Measurements from ENCODE around the gene NOS3. TPM values are rescaled to one million over a fixed set of nuclear protein-coding genes. Genes with fewer than 3 reads are reported as not detected.

NOS3 gene
- total RNA-seq, 4 donors from 2014 or later: 1.4 to 10.8 (median 4.2) TPM

GRCh38 chr7:151062399-151063211 is 71.8 kb downstream of the NOS3 start:
- ATAC-seq (no peak), DNase-seq (no peak)
- intact Hi-C loops (cut with DNase I; ENCODE audit: low total_unique reads) (no loop called here), in situ Hi-C loops (cut with MboI; ENCODE audit: low sequenced_read_pairs in 4 of 4) (no loop called here)
- peak overlapping the region; percentile 54 to 76 (median 71) for H3K27ac ChIP-seq
- H3K4me1 ChIP-seq: peaks cover 13 to 36% of the 10 kb centered on the region in 2 donors
- H3K36me3 ChIP-seq: peaks cover 0 to 31% of the 10 kb centered on the region in 2 donors
- H3K9me3 ChIP-seq: no peaks in the 10 kb centered on the region
- H3K4me3 ChIP-seq: peak overlapping the region in 2 of 4 donors; percentile 29 to 35
- no peaks in the 10 kb centered on the region for H3K27me3 ChIP-seq
- TF ChIP-seq CTCF (IDR thresholded peaks at IDR 0.05 in 4 of 5, conservative IDR thresholded peaks at IDR 0.05 in 1 of 5): no peak
- TF ChIP-seq POLR2A (IDR thresholded peaks at IDR 0.05): no peak

- Histone ChIP-seq H3K36me3 (peaks cover 0 to 36% of the 10 kb centered on the region in 2 donors), H3K9me3 (no peaks in the 10 kb centered on the region), H3K4me3 (peak overlapping the region in 2 of 4 donors; percentile 29 to 35), H3K27ac (peak overlapping the region; percentile 54 to 76 (median 71)), H3K4me1 (peaks cover 13 to 35% of the 10 kb centered on the region in 2 donors), H3K27me3 (no peaks in the 10 kb centered on the region)
- no peak for TF ChIP-seq CTCF (IDR thresholded peaks at IDR 0.05 in 4 of 5, conservative IDR thresholded peaks at IDR 0.05 in 1 of 5)
- no peak for TF ChIP-seq POLR2A (IDR thresholded peaks at IDR 0.05)
- ATAC-seq (peak; percentile 23 to 27), DNase-seq (peak in 1 of 2 donors; percentile 65)
- in situ Hi-C loops (cut with MboI; ENCODE audit: low sequenced_read_pairs in 4 of 4): no loop called here
- intact Hi-C loops (cut with DNase I; ENCODE audit: low total_unique reads): no loop called here
These were observed 72.4 kb downstream of the NOS3 start for GRCh38 chr7:151063212-151063561.

Other genes with a start within 250 kb of the NOS3 start
- 1 to 10 TPM; 5.8 to 9.6 (median 7.6) TPM for gene TMEM176B, start 190.7 kb upstream of the NOS3 start, total RNA-seq
- gene TMEM176A, start 190.2 kb upstream of the NOS3 start, total RNA-seq: 10 to 100 TPM in 1 of 4 donors, 1 to 10 TPM in 3; 5.2 to 12.9 (median 8.9) TPM
- 1 to 10 TPM in 1 of 4 donors, not detected in 3; 1.6 TPM for gene AOC1, start 138.5 kb upstream of the NOS3 start, total RNA-seq
- gene KCNH2, start 12.7 kb upstream of the NOS3 start, total RNA-seq: under 1 TPM in 3 of 4 donors, not detected in 1; 0.19 to 1.00 (median 0.46) TPM
- gene ATG9B, start 33.5 kb downstream of the NOS3 start, total RNA-seq: under 1 TPM in 1 of 4 donors, not detected in 3; 0.31 TPM
- gene ABCB8, start 37.4 kb downstream of the NOS3 start, total RNA-seq: 10 to 100 TPM; 10.4 to 25.7 (median 16.2) TPM
- gene ASIC3, start 57.5 kb downstream of the NOS3 start, total RNA-seq: 10 to 100 TPM in 1 of 4 donors, 1 to 10 TPM in 2, under 1 TPM in 1; 0.72 to 11.0 (median 2.5) TPM
- 10 to 100 TPM in 1 of 4 donors, 1 to 10 TPM in 3; 3.7 to 10.7 (median 5.9) TPM for gene CDK5, start 66.9 kb downstream of the NOS3 start, total RNA-seq
- 10 to 100 TPM; 27.5 to 39.6 (median 33.0) TPM for gene SLC4A2, start 68.6 kb downstream of the NOS3 start, total RNA-seq
- 100 to 1,000 TPM; 108 to 181 (median 141) TPM for gene FASTK, start 89.8 kb downstream of the NOS3 start, total RNA-seq
- 100 to 1,000 TPM in 2 of 4 donors, 10 to 100 TPM in 2; 55.5 to 137 (median 97.4) TPM for gene TMUB1, start 92.5 kb downstream of the NOS3 start, total RNA-seq
- 10 to 100 TPM; 31.1 to 65.3 (median 36.3) TPM for gene AGAP3, start 95.5 kb downstream of the NOS3 start, total RNA-seq
- under 1 TPM in 1 of 4 donors, not detected in 3; 0.58 TPM for gene GBX1, start 176.7 kb downstream of the NOS3 start, total RNA-seq
- gene ASB10, start 196.2 kb downstream of the NOS3 start, total RNA-seq: 10 to 100 TPM; 17.1 to 24.8 (median 21.6) TPM
- not detected for gene H2BK1, start 219.5 kb downstream of the NOS3 start, total RNA-seq
- gene ABCF2, start 236.2 kb downstream of the NOS3 start, total RNA-seq: 100 to 1,000 TPM in 1 of 4 donors, 10 to 100 TPM in 3; 73.3 to 119 (median 96.3) TPM
- gene CHPF2, start 241.5 kb downstream of the NOS3 start, total RNA-seq: 10 to 100 TPM; 11.1 to 16.1 (median 14.1) TPM